ENCODE results near the gene C3orf22. TPM values are rescaled to one million over a fixed set of nuclear protein-coding genes. Genes with fewer than 3 reads are reported as not detected.

C3orf22 gene
- total and polyA plus RNA-seq, 2 experiments from 2014 or later = not detected

GRCh38 chr3:126512026-126512425 is 46.7 kb downstream of the C3orf22 start:
- no peak for DNase-seq
- in situ Hi-C loops (cut with MboI) = no loop called here
- H3K79me2 ChIP-seq (ENCODE audit: insufficient read depth) = no peaks in the 10 kb centered on the region
- H3K36me3 ChIP-seq (ENCODE audit: low read depth) = no peaks in the 10 kb centered on the region
- H3K4me1 ChIP-seq (ENCODE audit: insufficient read depth) = 0 out of 2 replicates have a peak, but pooled peaks cover 4% of the 10 kb centered on the region
- H4K20me1 ChIP-seq (ENCODE audit: insufficient read depth) = no peaks in the 10 kb centered on the region
- WGBS, 2 experiments (ENCODE audit: low coverage in 1 of 2, low lambda C conversion rate in 2 of 2, missing lambda C conversion rate in 2 of 2) = 63 to 72% methylated on average over 7 of the region's 7 CpGs
- H3K9me3 ChIP-seq (ENCODE audit: low read depth) = no peaks in the 10 kb centered on the region
- H3F3A ChIP-seq (ENCODE audit: insufficient read depth) = no peaks in the 10 kb centered on the region
- no peak overlapping the region for H2AFZ ChIP-seq
- TF ChIP-seq EZH2 (IDR thresholded peaks at IDR 0.05; ENCODE audit: insufficient read depth, poor library complexity, severe bottlenecking) (no peak), EZH2phosphoT487 (IDR thresholded peaks at IDR 0.05; ENCODE audit: insufficient read depth, low read depth) (no peak)
- no peaks in the 10 kb centered on the region for H3K27me3 ChIP-seq (replicated peaks; ENCODE audit: insufficient read depth)
- H3K27ac ChIP-seq = no peak overlapping the region
- H3K4me3 ChIP-seq = no peak overlapping the region
- no peak overlapping the region for H3K9ac ChIP-seq
- no peak overlapping the region for H3K4me2 ChIP-seq (ENCODE audit: unreplicated experiment)
- H3K9me2 ChIP-seq (ENCODE audit: insufficient read depth) = no peaks in the 10 kb centered on the region

GRCh38 chr3:126511291-126511690 is 47.4 kb downstream of the C3orf22 start:
- no peak for DNase-seq
- WGBS, 2 experiments (ENCODE audit: low coverage in 1 of 2, low lambda C conversion rate in 2 of 2, missing lambda C conversion rate in 2 of 2) = 51 to 53% methylated on average over 7 of the region's 7 CpGs

GRCh38 chr3:126510308-126510910 is 48.3 kb downstream of the C3orf22 start:
- no peaks in the 10 kb centered on the region for H3K36me3 ChIP-seq (ENCODE audit: low read depth)
- in situ Hi-C loops (cut with MboI) = no loop called here
- TF ChIP-seq EZH2phosphoT487 (IDR thresholded peaks at IDR 0.05; ENCODE audit: insufficient read depth, low read depth) = no peak
- no peaks in the 10 kb centered on the region for H3K9me2 ChIP-seq (ENCODE audit: insufficient read depth)
- no peaks in the 10 kb centered on the region for H3K9me3 ChIP-seq (ENCODE audit: low read depth)
- no peak overlapping the region for H3K4me3 ChIP-seq
- no peaks in the 10 kb centered on the region for H4K20me1 ChIP-seq (ENCODE audit: insufficient read depth)
- WGBS, 2 experiments (ENCODE audit: low coverage in 1 of 2, low lambda C conversion rate in 2 of 2, missing lambda C conversion rate in 2 of 2) = 78 to 84% methylated on average over 21 to 22 of the region's 22 CpGs
- no peak overlapping the region for H3K27ac ChIP-seq
- no peak overlapping the region for H2AFZ ChIP-seq
- H3F3A ChIP-seq (ENCODE audit: insufficient read depth) = no peaks in the 10 kb centered on the region
- no peak overlapping the region for H3K4me2 ChIP-seq (ENCODE audit: unreplicated experiment)
- no peaks in the 10 kb centered on the region for H3K79me2 ChIP-seq (ENCODE audit: insufficient read depth)
- no peak for DNase-seq
- no peak overlapping the region for H3K9ac ChIP-seq
- H3K27me3 ChIP-seq (replicated peaks; ENCODE audit: insufficient read depth) = no peaks in the 10 kb centered on the region; the same call in 1 of the 2 replicates
- H3K4me1 ChIP-seq (ENCODE audit: insufficient read depth) = 0 out of 2 replicates have a peak, but pooled peaks cover 4% of the 10 kb centered on the region

More at GRCh38 chr3:126511291-126511690, 47.4 kb downstream of the C3orf22 start:
- no peaks in the 10 kb centered on the region; the same call in 1 of the 2 replicates for H3K27me3 ChIP-seq (replicated peaks; ENCODE audit: insufficient read depth)
- TF ChIP-seq EZH2 (IDR thresholded peaks at IDR 0.05; ENCODE audit: insufficient read depth, poor library complexity, severe bottlenecking) (no peak), EZH2phosphoT487 (IDR thresholded peaks at IDR 0.05; ENCODE audit: insufficient read depth, low read depth) (no peak)
- H3K27ac ChIP-seq = no peak overlapping the region
- in situ Hi-C loops (cut with MboI) = no loop called here
- H3K9me3 ChIP-seq (ENCODE audit: low read depth) = no peaks in the 10 kb centered on the region
- H3F3A ChIP-seq (ENCODE audit: insufficient read depth) = no peaks in the 10 kb centered on the region
- no peak overlapping the region for H3K4me3 ChIP-seq
- H3K9ac ChIP-seq = no peak overlapping the region
- no peaks in the 10 kb centered on the region for H3K9me2 ChIP-seq (ENCODE audit: insufficient read depth)
- H3K79me2 ChIP-seq (ENCODE audit: insufficient read depth) = no peaks in the 10 kb centered on the region
- no peaks in the 10 kb centered on the region for H4K20me1 ChIP-seq (ENCODE audit: insufficient read depth)
- H3K36me3 ChIP-seq (ENCODE audit: low read depth) = no peaks in the 10 kb centered on the region
- H2AFZ ChIP-seq = no peak overlapping the region
- 0 out of 2 replicates have a peak, but pooled peaks cover 4% of the 10 kb centered on the region for H3K4me1 ChIP-seq (ENCODE audit: insufficient read depth)
- no peak overlapping the region for H3K4me2 ChIP-seq (ENCODE audit: unreplicated experiment)

DNA sequence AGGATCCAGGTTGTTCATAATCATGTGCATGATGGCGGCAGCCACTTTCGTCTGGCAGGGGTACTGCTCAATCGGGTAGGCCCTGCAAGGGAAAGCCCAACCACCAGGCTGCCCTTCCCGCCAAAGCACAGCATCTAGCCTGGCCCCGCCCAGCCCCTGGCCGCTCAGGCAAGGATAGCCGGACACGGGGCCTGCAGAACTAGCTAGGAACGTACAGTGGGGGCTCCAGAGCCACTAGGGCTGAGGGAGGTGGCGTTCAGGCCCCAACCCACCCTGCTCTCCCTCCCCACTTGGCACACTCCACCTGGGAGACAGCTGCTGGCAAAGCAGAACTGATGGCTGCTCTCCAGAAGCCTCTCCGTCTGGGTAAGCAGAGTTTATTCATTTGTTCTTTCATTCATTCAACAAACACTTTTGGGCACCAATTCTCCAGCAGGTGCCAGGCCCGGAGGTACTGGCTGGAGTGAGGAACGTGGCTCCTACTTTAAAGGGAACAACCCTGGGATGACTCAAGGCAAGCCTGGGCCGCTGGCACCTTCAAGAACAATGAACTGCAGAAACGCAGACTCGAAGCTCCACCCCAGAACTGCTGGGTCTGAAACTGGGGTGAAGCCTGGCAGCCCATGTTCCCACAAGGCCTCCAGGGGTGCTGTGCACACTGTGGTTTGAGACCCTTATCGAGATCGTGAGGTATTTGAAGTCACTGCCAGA is 49.0 kb downstream of the C3orf22 start:
- Histone ChIP-seq H3K4me3 (no peak overlapping the region), H3K36me3 (ENCODE audit: low read depth) (no peaks in the 10 kb centered on the region), H3K9ac (no peak overlapping the region), H3F3A (ENCODE audit: insufficient read depth) (no peaks in the 10 kb centered on the region), H3K4me1 (ENCODE audit: insufficient read depth) (0 out of 2 replicates have a peak, but pooled peaks cover 4% of the 10 kb centered on the region), H2AFZ (no peak overlapping the region), H3K27me3 (replicated peaks; ENCODE audit: insufficient read depth) (no peaks in the 10 kb centered on the region; the same call in 1 of the 2 replicates), H3K27ac (no peak overlapping the region), H3K79me2 (ENCODE audit: insufficient read depth) (no peaks in the 10 kb centered on the region), H3K9me2 (ENCODE audit: insufficient read depth) (no peaks in the 10 kb centered on the region), H3K4me2 (ENCODE audit: unreplicated experiment) (no peak overlapping the region), H3K9me3 (ENCODE audit: low read depth) (no peaks in the 10 kb centered on the region), H4K20me1 (ENCODE audit: insufficient read depth) (no peaks in the 10 kb centered on the region)
- in situ Hi-C loops (cut with MboI) = no loop called here
- TF ChIP-seq EZH2 (IDR thresholded peaks at IDR 0.05; ENCODE audit: insufficient read depth, poor library complexity, severe bottlenecking) (no peak), EZH2phosphoT487 (IDR thresholded peaks at IDR 0.05; ENCODE audit: insufficient read depth, low read depth) (no peak)
- DNase-seq = no peak
- WGBS, 2 experiments (ENCODE audit: low coverage in 1 of 2, low lambda C conversion rate in 2 of 2, missing lambda C conversion rate in 2 of 2) = 62 to 68% methylated on average over 18 of the region's 18 CpGs
